ENCODE measurements around the gene CDKAL1.

- TF ChIP-seq, protein P1, sequence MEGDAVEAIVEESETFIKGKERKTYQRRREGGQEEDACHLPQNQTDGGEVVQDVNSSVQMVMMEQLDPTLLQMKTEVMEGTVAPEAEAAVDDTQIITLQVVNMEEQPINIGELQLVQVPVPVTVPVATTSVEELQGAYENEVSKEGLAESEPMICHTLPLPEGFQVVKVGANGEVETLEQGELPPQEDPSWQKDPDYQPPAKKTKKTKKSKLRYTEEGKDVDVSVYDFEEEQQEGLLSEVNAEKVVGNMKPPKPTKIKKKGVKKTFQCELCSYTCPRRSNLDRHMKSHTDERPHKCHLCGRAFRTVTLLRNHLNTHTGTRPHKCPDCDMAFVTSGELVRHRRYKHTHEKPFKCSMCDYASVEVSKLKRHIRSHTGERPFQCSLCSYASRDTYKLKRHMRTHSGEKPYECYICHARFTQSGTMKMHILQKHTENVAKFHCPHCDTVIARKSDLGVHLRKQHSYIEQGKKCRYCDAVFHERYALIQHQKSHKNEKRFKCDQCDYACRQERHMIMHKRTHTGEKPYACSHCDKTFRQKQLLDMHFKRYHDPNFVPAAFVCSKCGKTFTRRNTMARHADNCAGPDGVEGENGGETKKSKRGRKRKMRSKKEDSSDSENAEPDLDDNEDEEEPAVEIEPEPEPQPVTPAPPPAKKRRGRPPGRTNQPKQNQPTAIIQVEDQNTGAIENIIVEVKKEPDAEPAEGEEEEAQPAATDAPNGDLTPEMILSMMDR (IDR thresholded peaks at IDR 0.05) = no peak
- TF ChIP-seq POLR2AphosphoS5 (IDR thresholded peaks at IDR 0.05) (no peak), EP300 (IDR thresholded peaks at IDR 0.05) (no peak), POLR2A (IDR thresholded peaks at IDR 0.05) (no peak)
Measured at GRCh38 chr6:20812776-20813175, 278.5 kb downstream of the CDKAL1 start.
